Adrenal gland (tissue), 12 donors: ENCODE results near the gene SLC11A1. TPM values are rescaled to one million over a fixed set of nuclear protein-coding genes. Genes with fewer than 3 reads are reported as not detected.

Experiments
- DNase-seq, 7 donors: peaks; one replicate each; pipeline ENCODE4 v3.0.0-alpha.2; 2019 to 2020
- H3K27ac ChIP-seq, 5 donors: fragments of 200-600 bp; sonication (generic) in 4 of 5; 1 replicate in 3 of 5; 2 replicates in 2 of 5; pipeline versions ENCODE4 v1.5.1 to v1.8.0; 2016 to 2020; ENCODE audit warnings: mild to moderate bottlenecking in 1 of 5
- H3K27me3 ChIP-seq: fragments of 200-600 bp; 2 replicates; pipeline ENCODE4 v1.8.0; 2021
- H3K36me3 ChIP-seq, 2 donors: fragments of 200-600 bp; replicated peaks in 1 of 2; 1 replicate in 1 of 2; 2 replicates in 1 of 2; pipeline versions ENCODE4 v1.5.1 to v1.8.0; 2018 to 2022
- H3K4me1 ChIP-seq, 2 donors: fragments of 200-600 bp; replicated peaks in 1 of 2; 1 replicate in 1 of 2; 2 replicates in 1 of 2; pipeline versions ENCODE4 v1.5.1 to v1.8.0; 2018 to 2021
- H3K4me3 ChIP-seq, 4 donors: fragments of 200-600 bp; sonication (generic) in 3 of 4; one replicate each; pipeline ENCODE4 v1.5.1; 2016 to 2018
- H3K9me3 ChIP-seq, 3 donors: fragments of 200-600 bp; sonication (generic) in 1 of 3; replicated peaks in 1 of 3; 1 replicate in 2 of 3; 2 replicates in 1 of 3; pipeline versions ENCODE4 v1.5.1 to v1.8.0; 2016 to 2021
- CTCF ChIP-seq, 6 experiments: fragments of 450-650 bp in 4 of 6; fragments of 200-600 bp in 2 of 6; sonication (generic) in 1 of 6; IDR thresholded peaks; 1 replicate in 5 of 6; 2 replicates in 1 of 6; pipeline versions ENCODE4 v1.5.1 to v1.8.0; 2016 to 2021; ENCODE audit warnings: antibody characterized with exemption in 6 of 6, mild to moderate bottlenecking in 2 of 6, moderate library complexity in 1 of 6
- POLR2A ChIP-seq, 2 donors: fragments of 450-650 bp; IDR thresholded peaks; one replicate each; pipeline ENCODE4 v1.6.1; 2017; ENCODE audit warnings: antibody characterized with exemption in 2 of 2, mild to moderate bottlenecking in 2 of 2, moderate library complexity in 1 of 2
- WGBS, 4 donors: extraction: QIAGEN DNeasy Blood & Tissue Kit in 2 of 4; methylation state at CpG; one replicate each; pipeline versions ENCODE4 v1.1.5 to v1.1.7; 2013 to 2017; 5-methylcytosine and 5-hydroxymethylcytosine counted together
- intact Hi-C, 2 donors: fragments of 100-400 bp; cut with DNase I; formaldehyde crosslinking; loops; one replicate each; pipeline versions ENCODE4 v1.14.1 to v1.15.0; 2022 to 2023
- polyA plus RNA-seq, 3 donors: library from polyadenylated mRNA; stranded (reverse); fragments of 200-250 nt in 2 of 3; fragments of 350-450 nt in 1 of 3; fragmentation: Illumina TruSeq in 1 of 3; extraction: RNeasy Lipid Tissue Mini Kit (QIAGEN cat#74804) in 1 of 3; gene quantifications; one replicate each; pipeline ENCODE4 v1.2.3, GENCODE V29; 2013 to 2014
- total RNA-seq, 9 donors: library from RNA; depleted of rRNA in 4 of 9; stranded (reverse); fragments of >200 nt in 4 of 9; fragments of 120-200 nt in 1 of 9; fragmentation: NEBNext Ultra II Directional in 1 of 9; extraction: Animal tissue kit (Norgen Biotek cat#: 25700) in 1 of 9; gene quantifications; one replicate each; pipeline versions ENCODE4 v1.1.0 to v1.2.4, GENCODE V29; 2013 to 2023
- donor health status: healthy with polysubstance abuse.
- donor health status: Bipolar disorder and iron deficiency.
- donor health status: DM: yes; HTN: yes; CAD: no.
- donor health status: DM: no; HTN: no; CAD: no.
- donor health status: DM: no; HTN: no; CAD: no.
- donor health status: DM: yes; HTN: yes; CAD: no.

Gene SLC11A1
- total and polyA plus RNA-seq, 12 donors: 1.1 to 89.9 (median 30.9) TPM

- Histone ChIP-seq H3K36me3 (no peaks in the 10 kb centered on the region), H3K27me3 (no peaks in the 10 kb centered on the region), H3K4me3 (no peak overlapping the region), H3K9me3 (no peaks in the 10 kb centered on the region), H3K27ac (no peak overlapping the region), H3K4me1 (no peaks in the 10 kb centered on the region)
- DNase-seq: no peak
- 67 to 82% (median 75%) methylated on average over 7 to 9 of the region's 9 CpGs for WGBS, 4 donors
- TF ChIP-seq CTCF (IDR thresholded peaks at IDR 0.05): no peak
- no peak for TF ChIP-seq POLR2A (IDR thresholded peaks at IDR 0.05)
- intact Hi-C loops: no loop called here
Measured at GRCh38 chr2:218429911-218430692, 48.0 kb downstream of the SLC11A1 start.

GRCh38 chr2:218430721-218431120, 48.6 kb downstream of the SLC11A1 start:
- no peaks in the 10 kb centered on the region for H3K27me3 ChIP-seq
- H3K27ac ChIP-seq: no peak overlapping the region
- WGBS, 4 donors: 91 to 95% (median 93%) methylated on average over 7 to 11 of the region's 11 CpGs
- H3K4me1 ChIP-seq: no peaks in the 10 kb centered on the region
- TF ChIP-seq POLR2A (IDR thresholded peaks at IDR 0.05) (no peak), CTCF (IDR thresholded peaks at IDR 0.05) (no peak)
- H3K4me3 ChIP-seq: no peak overlapping the region
- H3K36me3 ChIP-seq: no peaks in the 10 kb centered on the region
- DNase-seq: no peak
- intact Hi-C loops: no loop called here
- H3K9me3 ChIP-seq: no peaks in the 10 kb centered on the region

GRCh38 chr2:218431878-218432277, 49.8 kb downstream of the SLC11A1 start:
- no peaks in the 10 kb centered on the region for H3K9me3 ChIP-seq
- 79 to 94% (median 93%) methylated on average over 8 to 10 of the region's 10 CpGs for WGBS, 4 donors
- H3K4me3 ChIP-seq: no peak overlapping the region
- no peaks in the 10 kb centered on the region for H3K27me3 ChIP-seq
- no peaks in the 10 kb centered on the region for H3K4me1 ChIP-seq
- no peak overlapping the region for H3K27ac ChIP-seq
- no peak for TF ChIP-seq POLR2A (IDR thresholded peaks at IDR 0.05)
- no peak for TF ChIP-seq CTCF (IDR thresholded peaks at IDR 0.05)
- no peaks in the 10 kb centered on the region for H3K36me3 ChIP-seq
- intact Hi-C loops: no loop called here
- no peak for DNase-seq

DNA sequence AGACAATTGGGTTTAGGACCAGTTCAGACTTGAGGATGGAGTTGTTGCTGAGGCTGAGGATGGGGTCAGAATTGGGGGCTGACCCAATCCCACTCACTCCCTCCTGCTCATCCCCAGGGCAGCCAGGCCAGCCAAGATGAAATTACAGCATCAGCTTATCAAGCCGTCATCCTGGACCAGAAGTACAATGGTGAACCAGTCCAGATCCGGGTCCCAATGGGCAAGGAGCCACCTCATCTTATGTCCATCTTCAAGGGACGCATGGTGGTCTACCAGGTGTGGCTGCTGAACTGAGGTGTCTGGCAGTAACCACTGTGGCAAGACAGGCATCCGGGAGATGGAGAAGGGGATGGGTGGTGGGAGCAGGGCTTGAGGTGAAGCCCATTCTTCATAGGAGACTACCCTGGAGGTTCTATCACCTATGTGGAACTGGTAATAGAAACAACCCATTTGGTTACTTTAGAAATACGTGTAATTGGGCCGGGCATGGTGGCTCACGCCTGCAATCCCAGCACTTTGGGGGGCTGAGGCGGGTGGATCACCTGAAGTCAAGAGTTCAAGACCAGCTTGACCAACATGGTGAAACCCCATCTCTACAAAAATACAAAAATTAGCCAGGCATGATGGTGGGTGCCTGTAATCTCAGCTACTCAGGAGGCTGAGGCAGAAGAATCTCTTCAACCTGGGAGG, 50.7 kb downstream of the SLC11A1 start:
- DNase-seq: no peak
- 90 to 99% (median 93%) methylated on average over 8 of the region's 8 CpGs for WGBS, 4 donors
- no peak for TF ChIP-seq CTCF (IDR thresholded peaks at IDR 0.05)
- no peak for TF ChIP-seq POLR2A (IDR thresholded peaks at IDR 0.05)
- H3K4me1 ChIP-seq: no peaks in the 10 kb centered on the region
- H3K4me3 ChIP-seq: no peak overlapping the region
- intact Hi-C loops: no loop called here
- no peaks in the 10 kb centered on the region for H3K36me3 ChIP-seq
- H3K27ac ChIP-seq: no peak overlapping the region
- no peaks in the 10 kb centered on the region for H3K27me3 ChIP-seq
- no peaks in the 10 kb centered on the region for H3K9me3 ChIP-seq
